Measurements from ENCODE around the gene MARCHF10. TPM values are rescaled to one million over a fixed set of nuclear protein-coding genes. Genes with fewer than 3 reads are reported as not detected.

MARCHF10 gene
- total RNA-seq, 1 donor from 2014 or later, result not detected

GRCh38 chr17:62763891-62764600 is 44.1 kb downstream of the MARCHF10 start:
- Histone ChIP-seq H3K27ac (replicated peaks) (no peak overlapping the region), H3K4me3 (no peak overlapping the region), H3K36me3 (no peaks in the 10 kb centered on the region), H3K4me1 (no peaks in the 10 kb centered on the region), H3K9me3 (replicated peaks) (no peaks in the 10 kb centered on the region), H3K27me3 (ENCODE audit: low read depth) (peaks cover 21% of the 10 kb centered on the region)
- DNase-seq, result no peak
- intact Hi-C loops (cut with micrococcal nuclease), result no loop called here
- no peak for TF ChIP-seq CTCF (IDR thresholded peaks at IDR 0.05; ENCODE audit: borderline replicate concordance)

GRCh38 chr17:62761884-62762283 is 46.2 kb downstream of the MARCHF10 start:
- no peak for DNase-seq
- TF ChIP-seq CTCF (IDR thresholded peaks at IDR 0.05; ENCODE audit: borderline replicate concordance), result no peak
- Histone ChIP-seq H3K4me1 (no peaks in the 10 kb centered on the region), H3K9me3 (replicated peaks) (no peaks in the 10 kb centered on the region), H3K27me3 (ENCODE audit: low read depth) (peaks cover 21% of the 10 kb centered on the region), H3K36me3 (no peaks in the 10 kb centered on the region), H3K4me3 (no peak overlapping the region), H3K27ac (replicated peaks) (no peak overlapping the region)
- intact Hi-C loops (cut with micrococcal nuclease), result no loop called here

GRCh38 chr17:62760945-62761267 is 47.2 kb downstream of the MARCHF10 start:
- no peak for TF ChIP-seq CTCF (IDR thresholded peaks at IDR 0.05; ENCODE audit: borderline replicate concordance)
- intact Hi-C loops (cut with micrococcal nuclease), result no loop called here
- H3K27me3 ChIP-seq (ENCODE audit: low read depth), result peaks cover 21% of the 10 kb centered on the region
- no peak for DNase-seq
- H3K4me3 ChIP-seq, result no peak overlapping the region
- H3K9me3 ChIP-seq (replicated peaks), result no peaks in the 10 kb centered on the region
- H3K4me1 ChIP-seq, result no peaks in the 10 kb centered on the region
- H3K36me3 ChIP-seq, result no peaks in the 10 kb centered on the region
- no peak overlapping the region for H3K27ac ChIP-seq (replicated peaks)

GRCh38 chr17:62760059-62760944 is 47.8 kb downstream of the MARCHF10 start:
- no peaks in the 10 kb centered on the region for H3K9me3 ChIP-seq (replicated peaks)
- DNase-seq, result no peak
- H3K27ac ChIP-seq (replicated peaks), result no peak overlapping the region
- H3K4me1 ChIP-seq, result peaks cover under 1% of the 10 kb centered on the region
- peaks cover 21% of the 10 kb centered on the region for H3K27me3 ChIP-seq (ENCODE audit: low read depth)
- no peaks in the 10 kb centered on the region for H3K36me3 ChIP-seq
- no peak for TF ChIP-seq CTCF (IDR thresholded peaks at IDR 0.05; ENCODE audit: borderline replicate concordance)
- no peak overlapping the region for H3K4me3 ChIP-seq
- intact Hi-C loops (cut with micrococcal nuclease), result no loop called here

DNA sequence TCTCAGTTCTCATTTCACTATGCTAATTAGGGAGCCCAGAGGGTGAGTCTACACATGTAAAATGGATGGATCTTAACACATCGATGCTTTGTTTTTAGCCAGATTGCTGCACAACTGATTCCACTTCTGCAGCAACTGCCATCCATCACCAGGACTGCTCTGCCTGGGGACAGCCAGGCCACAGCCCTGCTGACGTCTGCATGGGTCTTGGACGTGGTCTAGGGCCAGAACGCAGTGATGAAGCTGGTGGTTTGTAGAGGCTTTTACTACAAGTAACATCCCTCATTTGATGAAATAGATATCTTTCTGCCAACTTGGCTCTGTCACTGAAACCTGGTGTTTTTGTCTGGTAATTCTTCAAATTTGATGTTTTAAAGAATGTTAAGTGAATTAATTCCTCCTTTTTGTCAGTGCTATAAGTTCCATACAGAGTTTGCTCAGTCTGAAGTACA is 50.6 kb downstream of the MARCHF10 start:
- no peaks in the 10 kb centered on the region for H3K36me3 ChIP-seq
- no peak overlapping the region for H3K27ac ChIP-seq (replicated peaks)
- no peaks in the 10 kb centered on the region for H3K9me3 ChIP-seq (replicated peaks)
- H3K4me3 ChIP-seq, result no peak overlapping the region
- peaks cover 2% of the 10 kb centered on the region for H3K27me3 ChIP-seq (ENCODE audit: low read depth)
- DNase-seq, result no peak
- intact Hi-C loops (cut with micrococcal nuclease), result no loop called here
- no peak for TF ChIP-seq CTCF (IDR thresholded peaks at IDR 0.05; ENCODE audit: borderline replicate concordance)
- peaks cover 4% of the 10 kb centered on the region for H3K4me1 ChIP-seq

Measured in left ventricle myocardium inferior (tissue), 1 donor.